Endodermal cell (in vitro differentiated cells): ENCODE results near the gene DNM3. TPM values are rescaled to one million over a fixed set of nuclear protein-coding genes. Genes with fewer than 3 reads are reported as not detected.

Experiments
- DNase-seq: peaks from one replicate; pipeline ENCODE4 v3.0.0-alpha.2; 2017
- H3K27ac ChIP-seq: 2 replicates; pipeline ENCODE4 v1.5.1; 2013; ENCODE audit warnings: mild to moderate bottlenecking, low read depth, low read length, moderate library complexity
- H3K27me3 ChIP-seq: 2 replicates; pipeline ENCODE4 v1.6.1; 2013; ENCODE audit warnings: mild to moderate bottlenecking, low read length, moderate library complexity; ENCODE audit not compliant: insufficient read depth, control insufficient read depth, poor library complexity, severe bottlenecking
- H3K36me3 ChIP-seq: 2 replicates; pipeline ENCODE4 v1.7.0; 2013; ENCODE audit warnings: mild to moderate bottlenecking, low read length, moderate library complexity; ENCODE audit not compliant: control insufficient read depth, insufficient read depth
- H3K4me1 ChIP-seq: one replicate; pipeline ENCODE4 v1.7.0; 2013; ENCODE audit warnings: low read length; ENCODE audit not compliant: control insufficient read depth, insufficient read depth
- H3K4me3 ChIP-seq: 2 replicates; pipeline ENCODE4 v1.5.1; 2013; ENCODE audit warnings: mild to moderate bottlenecking, low read length, moderate library complexity
- H3K9ac ChIP-seq: 2 replicates; pipeline ENCODE4 v1.6.1; 2013; ENCODE audit warnings: mild to moderate bottlenecking, low read length, moderate library complexity; ENCODE audit not compliant: poor library complexity, severe bottlenecking; ENCODE audit errors: extremely low read depth
- H3K9me3 ChIP-seq: 2 replicates; pipeline ENCODE4 v1.6.1; 2013; ENCODE audit warnings: mild to moderate bottlenecking, low read length, moderate library complexity; ENCODE audit not compliant: control insufficient read depth
- H3K27ac Mint-ChIP-seq: 2 replicates; pipeline ENCODE4 v1.8.0; 2020; ENCODE audit warnings: mixed read lengths
- H3K27me3 Mint-ChIP-seq: 2 replicates; pipeline ENCODE4 v1.8.0; 2021; ENCODE audit warnings: mild to moderate bottlenecking, mixed read lengths; ENCODE audit not compliant: insufficient read depth
- H3K36me3 Mint-ChIP-seq: 2 replicates; pipeline ENCODE4 v1.8.0; 2020; ENCODE audit warnings: low read depth, mixed read lengths
- H3K4me1 Mint-ChIP-seq: 2 replicates; pipeline ENCODE4 v1.8.0; 2020; ENCODE audit warnings: mixed read lengths
- H3K4me3 Mint-ChIP-seq: 2 replicates; pipeline ENCODE4 v1.8.0; 2020; ENCODE audit warnings: mild to moderate bottlenecking, moderate library complexity, mixed read lengths
- H3K9me3 Mint-ChIP-seq: 2 replicates; pipeline ENCODE4 v1.8.0; 2020; ENCODE audit warnings: mild to moderate bottlenecking, mixed read lengths
- CTCF ChIP-seq: fragments of 200-600 bp; sonication (generic); conservative IDR thresholded peaks from 2 replicates; pipeline ENCODE4 v1.5.0; 2021; ENCODE audit warnings: antibody characterized with exemption, mild to moderate bottlenecking
- WGBS, 2 experiments: methylation state at CpG; one replicate each; pipeline versions ENCODE4 v1.1.5 to v1.1.7; 2013; ENCODE audit warnings: missing lambda C conversion rate in 2 of 2, mixed read lengths in 1 of 2; ENCODE audit not compliant: insufficient coverage in 1 of 2, insufficient read length in 1 of 2; 5-methylcytosine and 5-hydroxymethylcytosine counted together
- total RNA-seq, 2 donors: library from RNA; stranded (reverse); fragmentation: NEBNext Ultra II Directional in 1 of 2; extraction: Animal tissue kit (Norgen Biotek cat#: 25700) in 1 of 2; gene quantifications; 2 replicates in 1 of 2; 3 replicates in 1 of 2; pipeline ENCODE4 v1.2.1, GENCODE V29; 2021

DNM3 gene
- total RNA-seq, 2 donors from 2014 or later = 0.53 to 1.8 TPM

- no peak overlapping the region for H3K27ac ChIP-seq
- WGBS, 2 experiments = 95 to 100% methylated on average over 2 to 3 of the region's 4 CpGs
- no peak overlapping the region for H3K4me3 ChIP-seq
- H3K27ac Mint-ChIP-seq = no peak overlapping the region
- TF ChIP-seq CTCF = no peak
- no peak for DNase-seq
- H3K9me3 ChIP-seq = no peaks in the 10 kb centered on the region
- no peaks in the 10 kb centered on the region for H3K27me3 Mint-ChIP-seq
- H3K9me3 Mint-ChIP-seq = no peaks in the 10 kb centered on the region
- no peaks in the 10 kb centered on the region for H3K36me3 ChIP-seq
- H3K4me1 Mint-ChIP-seq = peaks cover 5% of the 10 kb centered on the region
- no peaks in the 10 kb centered on the region for H3K4me1 ChIP-seq
- no peak overlapping the region for H3K9ac ChIP-seq
- no peaks in the 10 kb centered on the region for H3K27me3 ChIP-seq
- H3K4me3 Mint-ChIP-seq = no peak overlapping the region
- H3K36me3 Mint-ChIP-seq = no peaks in the 10 kb centered on the region
These were observed 93.8 kb downstream of the DNM3 start for GRCh38 chr1:171935086-171935485.

- Histone ChIP-seq H3K9me3 (no peaks in the 10 kb centered on the region), H3K27ac (no peak overlapping the region), H3K4me1 (no peaks in the 10 kb centered on the region), H3K36me3 (no peaks in the 10 kb centered on the region), H3K27me3 (no peaks in the 10 kb centered on the region), H3K9ac (no peak overlapping the region), H3K4me3 (no peak overlapping the region)
- Mint-ChIP-seq H3K36me3 (no peaks in the 10 kb centered on the region), H3K4me1 (peaks cover 8% of the 10 kb centered on the region), H3K27ac (no peak overlapping the region), H3K27me3 (no peaks in the 10 kb centered on the region), H3K9me3 (no peaks in the 10 kb centered on the region), H3K4me3 (no peak overlapping the region)
- TF ChIP-seq CTCF = no peak
- 95% methylated on average over 1 of the region's 1 CpG; no CpG with 5 or more reads in 1 of the 2 experiments for WGBS, 2 experiments
- DNase-seq = no peak
These were observed 94.4 kb downstream of the DNM3 start for GRCh38 chr1:171935664-171936063.

GRCh38 chr1:171937938-171938337 is 96.6 kb downstream of the DNM3 start:
- H3K4me3 Mint-ChIP-seq = no peak overlapping the region
- Histone ChIP-seq H3K36me3 (no peaks in the 10 kb centered on the region), H3K27ac (no peak overlapping the region), H3K27me3 (no peaks in the 10 kb centered on the region), H3K9ac (no peak overlapping the region), H3K4me1 (no peaks in the 10 kb centered on the region), H3K4me3 (no peak overlapping the region), H3K9me3 (no peaks in the 10 kb centered on the region)
- no peak overlapping the region for H3K27ac Mint-ChIP-seq
- peaks cover 8% of the 10 kb centered on the region for H3K4me1 Mint-ChIP-seq
- DNase-seq = no peak
- H3K36me3 Mint-ChIP-seq = no peaks in the 10 kb centered on the region
- H3K9me3 Mint-ChIP-seq = no peaks in the 10 kb centered on the region
- H3K27me3 Mint-ChIP-seq = no peaks in the 10 kb centered on the region
- TF ChIP-seq CTCF = no peak
- 60 to 86% methylated on average over 1 of the region's 1 CpG for WGBS, 2 experiments
